Left lung (tissue), 10 donors: ENCODE results near the gene ALPP. TPM values are rescaled to one million over a fixed set of nuclear protein-coding genes. Genes with fewer than 3 reads are reported as not detected.

Source experiments
- ATAC-seq: fragments of 200-7000 bp; cut with Tn5 transposase; one replicate; pipeline ENCODE4 v1.9.1; 2020; ENCODE audit warnings: moderate library complexity
- DNase-seq, 4 donors: peaks; one replicate each; pipeline ENCODE4 v3.0.0-alpha.2; 2013 to 2020
- H3K27ac ChIP-seq, 2 donors: fragments of 200-600 bp; sonication (generic) in 1 of 2; one replicate each; pipeline versions ENCODE4 v1.5.0 to v1.8.0; 2020 to 2021
- H3K27me3 ChIP-seq, 2 donors: fragments of 200-600 bp; sonication (generic) in 1 of 2; one replicate each; pipeline versions ENCODE4 v1.5.0 to v1.8.0; 2020 to 2021
- H3K36me3 ChIP-seq, 2 donors: fragments of 200-600 bp; sonication (generic) in 1 of 2; one replicate each; pipeline versions ENCODE4 v1.5.0 to v1.8.0; 2020 to 2021
- H3K4me1 ChIP-seq, 2 donors: fragments of 200-600 bp; one replicate each; pipeline ENCODE4 v1.8.0; 2021
- H3K4me3 ChIP-seq, 2 donors: fragments of 200-600 bp; sonication (generic) in 1 of 2; one replicate each; pipeline versions ENCODE4 v1.5.0 to v1.8.0; 2020 to 2021; ENCODE audit warnings: mild to moderate bottlenecking in 1 of 2
- H3K9me3 ChIP-seq, 2 donors: fragments of 200-600 bp; sonication (generic) in 1 of 2; one replicate each; pipeline versions ENCODE4 v1.5.0 to v1.8.0; 2020 to 2021
- CTCF ChIP-seq, 2 donors: fragments of 200-600 bp; sonication (generic) in 1 of 2; IDR thresholded peaks; one replicate each; pipeline versions ENCODE4 v1.5.0 to v1.8.0; 2021; ENCODE audit warnings: antibody characterized with exemption in 2 of 2
- intact Hi-C, 2 donors: fragments of 100-400 bp; cut with DNase I; formaldehyde crosslinking; loops; one replicate each; pipeline versions ENCODE4 v1.11.2 to v1.14.2; 2022
- polyA plus RNA-seq, 6 donors: library from polyadenylated mRNA; unstranded; fragments of 120-200 nt; gene quantifications; one replicate each; pipeline ENCODE4 v1.2.1, GENCODE V29; 2013; ENCODE audit not compliant: insufficient read length in 6 of 6
- total RNA-seq, 2 donors: library from RNA; stranded (reverse); fragmentation: NEBNext Ultra II Directional; extraction: Animal tissue kit (Norgen Biotek cat#: 25700); gene quantifications; one replicate each; pipeline ENCODE4 v1.2.1, GENCODE V29; 2021
- donor health status: DM: no; HTN: yes; CAD: no.
- donor health status: DM: no; HTN: no; CAD: no.

Gene ALPP
- total and polyA plus RNA-seq, 8 donors = 0.07 to 14.1 (median 0.18) TPM; not detected in 3

GRCh38 chr2:232419245-232420072 is 40.9 kb downstream of the ALPP start:
- intact Hi-C loops = no loop called here
- TF ChIP-seq CTCF (IDR thresholded peaks at IDR 0.05) = no peak
- Histone ChIP-seq H3K9me3 (peaks cover 0 to 7% of the 10 kb centered on the region in 2 donors), H3K4me1 (peaks cover 6 to 27% of the 10 kb centered on the region in 2 donors), H3K27ac (no peak overlapping the region), H3K36me3 (no peaks in the 10 kb centered on the region), H3K4me3 (peak overlapping the region; percentile 0 to 21), H3K27me3 (peaks cover 43 to 89% of the 10 kb centered on the region in 2 donors)
- peak in 1 of 4 donors; percentile 16 for DNase-seq
- peak; percentile 20 for ATAC-seq

GRCh38 chr2:232420073-232420454 is 41.5 kb downstream of the ALPP start:
- no peak for DNase-seq
- Histone ChIP-seq H3K27me3 (peaks cover 43 to 88% of the 10 kb centered on the region in 2 donors), H3K4me3 (peak overlapping the region in 1 of 2 donors; percentile 21), H3K27ac (no peak overlapping the region), H3K9me3 (peaks cover 0 to 7% of the 10 kb centered on the region in 2 donors), H3K36me3 (no peaks in the 10 kb centered on the region), H3K4me1 (peaks cover 6 to 27% of the 10 kb centered on the region in 2 donors)
- no peak for ATAC-seq
- intact Hi-C loops = no loop called here
- TF ChIP-seq CTCF (IDR thresholded peaks at IDR 0.05) = no peak

GRCh38 chr2:232420463-232421188 is 42.1 kb downstream of the ALPP start:
- DNase-seq = peak in 2 of 4 donors; percentile 39 to 85

GRCh38 chr2:232421189-232421785 is 42.7 kb downstream of the ALPP start:
- ATAC-seq (peak; percentile 35), DNase-seq (peak in 2 of 4 donors; percentile 14 to 59)
- Histone ChIP-seq H3K36me3 (no peaks in the 10 kb centered on the region), H3K9me3 (peaks cover 0 to 7% of the 10 kb centered on the region in 2 donors), H3K27ac (no peak overlapping the region), H3K4me1 (peaks cover 6 to 27% of the 10 kb centered on the region in 2 donors), H3K27me3 (peaks cover 43 to 80% of the 10 kb centered on the region in 2 donors), H3K4me3 (peak overlapping the region; percentile 9 to 21)
- TF ChIP-seq CTCF (IDR thresholded peaks at IDR 0.05) = no peak
- intact Hi-C loops = no loop called here

More at GRCh38 chr2:232420463-232421188, 42.1 kb downstream of the ALPP start:
- H3K4me3 ChIP-seq = peak overlapping the region; percentile 9 to 21
- H3K9me3 ChIP-seq = peaks cover 0 to 7% of the 10 kb centered on the region in 2 donors
- H3K36me3 ChIP-seq = no peaks in the 10 kb centered on the region
- no peak for TF ChIP-seq CTCF (IDR thresholded peaks at IDR 0.05)
- intact Hi-C loops = no loop called here
- peaks cover 6 to 27% of the 10 kb centered on the region in 2 donors for H3K4me1 ChIP-seq
- peak; percentile 83 for ATAC-seq
- H3K27ac ChIP-seq = no peak overlapping the region
- H3K27me3 ChIP-seq = peaks cover 43 to 83% of the 10 kb centered on the region in 2 donors
